GM23338 (cell line): ENCODE results near the gene GRM4.

Experiments used
- CTCF ChIP-seq, 2 experiments: fragments of 200-600 bp in 1 of 2; sonication (generic) in 1 of 2; conservative IDR thresholded peaks; 2 replicates each; pipeline versions ENCODE4 v1.5.1 to v1.6.1; 2016 to 2017; ENCODE audit warnings: antibody characterized with exemption in 2 of 2, low read depth in 2 of 2, mild to moderate bottlenecking in 2 of 2, moderate library complexity in 1 of 2
- EZH2 ChIP-seq: fragments of 200-600 bp; sonication (generic); IDR thresholded peaks from one replicate; pipeline ENCODE4 v1.8.0; 2017; ENCODE audit warnings: antibody characterized with exemption, mild to moderate bottlenecking, low read depth; ENCODE audit not compliant: unreplicated experiment
- JUNB ChIP-seq: IDR thresholded peaks from one replicate; pipeline ENCODE4 v1.6.1; 2016; ENCODE audit warnings: antibody characterized with exemption; ENCODE audit not compliant: unreplicated experiment

GRCh38 chr6:33991610-33992009, 154.3 kb downstream of the GRM4 start:
- TF ChIP-seq CTCF (conservative IDR thresholded peaks at IDR 0.05; ENCODE audit: low read depth in 2 of 2) (no peak), JUNB (no peak), EZH2 (no peak)
